ENCODE measurements around the gene AMOTL1.

GRCh38 chr11:94854770-94855633 lies 86.8 kb downstream of the AMOTL1 start:
- no peak for TF ChIP-seq ZNF274 (IDR thresholded peaks at IDR 0.05; ENCODE audit: low read depth, low read length)
- TF ChIP-seq SUZ12 (IDR thresholded peaks at IDR 0.05; ENCODE audit: extremely low read depth, insufficient read depth, insufficient read length) = no peak
